GM21737 (cell line): Measurements from ENCODE around the gene ZFHX2.
A peak's percentile ranks its signal among the peaks of the same experiment; 100 is the strongest.

Source experiments
- ATAC-seq: cut with Tn5 transposase; IDR thresholded peaks from one replicate; pipeline ENCODE4 v1.9.1; 2021; ENCODE audit warnings: mild to moderate bottlenecking, moderate library complexity; ENCODE audit not compliant: unreplicated experiment

The ZFHX2 gene

GRCh38 chr14:23561873-23562821 is 10.6 kb upstream of the ZFHX2 start:
- ATAC-seq: no peak

GRCh38 chr14:23561259-23561658 is 9.7 kb upstream of the ZFHX2 start:
- ATAC-seq: no peak

- no peak for ATAC-seq
Observed at GRCh38 chr14:23559926-23560520, 8.5 kb upstream of the ZFHX2 start.

- ATAC-seq: no peak
Observed at GRCh38 chr14:23559010-23559925, 7.7 kb upstream of the ZFHX2 start.

- ATAC-seq: no peak
Observed at GRCh38 chr14:23558346-23559009, 6.9 kb upstream of the ZFHX2 start.

- no peak for ATAC-seq
Observed at GRCh38 chr14:23557946-23558345, 6.4 kb upstream of the ZFHX2 start.

GRCh38 chr14:23557521-23557920 is 6.0 kb upstream of the ZFHX2 start:
- no peak for ATAC-seq

- ATAC-seq: no peak
Observed at GRCh38 chr14:23556700-23557440, 5.3 kb upstream of the ZFHX2 start.

- ATAC-seq: peak; percentile 81
Observed at GRCh38 chr14:23555882-23556699, 4.5 kb upstream of the ZFHX2 start, which contains the start of gene THTPA. THTPA (plus strand) TSS chr14:23556271; CDS start chr14:23556758, 487 bp downstream.

- no peak for ATAC-seq
Observed at GRCh38 chr14:23555533-23555881, 3.9 kb upstream of the ZFHX2 start.

GRCh38 chr14:23550812-23551265 is 726 bp downstream of the ZFHX2 start:
- ATAC-seq: no peak

GRCh38 chr14:23550131-23550811 is 1.3 kb downstream of the ZFHX2 start:
- no peak for ATAC-seq

- ATAC-seq: no peak
Observed at GRCh38 chr14:23548351-23549318, 2.9 kb downstream of the ZFHX2 start.

- no peak for ATAC-seq
Observed at GRCh38 chr14:23547924-23548323, 3.6 kb downstream of the ZFHX2 start.

GRCh38 chr14:23546450-23547035 is 5.0 kb downstream of the ZFHX2 start:
- ATAC-seq: no peak

GRCh38 chr14:23545740-23546365 is 5.7 kb downstream of the ZFHX2 start:
- ATAC-seq: no peak
